Measurements from ENCODE around the gene PKN2. TPM values are rescaled to one million over a fixed set of nuclear protein-coding genes. Genes with fewer than 3 reads are reported as not detected.
A peak's percentile ranks its signal among the peaks of the same experiment; 100 is the strongest.
"Not testable (repeated sequence)": the region's sequence is repeated elsewhere in the genome, so short reads cannot be mapped to it uniquely, and the experiment has no call there.

PKN2 gene
- total RNA-seq, 1 donor = 40.1 TPM

DNA sequence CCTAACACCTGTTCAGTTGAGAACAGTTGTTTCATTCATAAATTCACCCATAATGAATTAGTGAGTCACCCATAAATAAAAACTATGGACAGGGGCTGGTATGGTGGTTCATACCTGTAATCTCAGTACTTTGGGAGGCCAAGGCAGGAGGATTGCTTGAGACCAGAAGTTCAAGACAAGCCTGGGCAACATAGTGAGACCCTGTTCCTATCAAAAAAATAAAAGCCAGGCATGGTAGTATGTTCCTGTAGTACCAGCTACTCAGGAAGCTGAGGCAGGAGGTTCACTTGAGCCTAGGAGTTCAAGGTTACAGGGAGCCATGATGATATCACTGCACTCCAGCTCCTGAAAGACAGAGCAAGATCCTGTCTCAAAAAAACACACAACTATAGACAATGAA, 128.3 kb downstream of the PKN2 start:
- no peak for DNase-seq (ENCODE audit: low read depth)
- no peak overlapping the region for H3K4me3 ChIP-seq (ENCODE audit: low read depth, low read length)
- TF ChIP-seq, protein P1, sequence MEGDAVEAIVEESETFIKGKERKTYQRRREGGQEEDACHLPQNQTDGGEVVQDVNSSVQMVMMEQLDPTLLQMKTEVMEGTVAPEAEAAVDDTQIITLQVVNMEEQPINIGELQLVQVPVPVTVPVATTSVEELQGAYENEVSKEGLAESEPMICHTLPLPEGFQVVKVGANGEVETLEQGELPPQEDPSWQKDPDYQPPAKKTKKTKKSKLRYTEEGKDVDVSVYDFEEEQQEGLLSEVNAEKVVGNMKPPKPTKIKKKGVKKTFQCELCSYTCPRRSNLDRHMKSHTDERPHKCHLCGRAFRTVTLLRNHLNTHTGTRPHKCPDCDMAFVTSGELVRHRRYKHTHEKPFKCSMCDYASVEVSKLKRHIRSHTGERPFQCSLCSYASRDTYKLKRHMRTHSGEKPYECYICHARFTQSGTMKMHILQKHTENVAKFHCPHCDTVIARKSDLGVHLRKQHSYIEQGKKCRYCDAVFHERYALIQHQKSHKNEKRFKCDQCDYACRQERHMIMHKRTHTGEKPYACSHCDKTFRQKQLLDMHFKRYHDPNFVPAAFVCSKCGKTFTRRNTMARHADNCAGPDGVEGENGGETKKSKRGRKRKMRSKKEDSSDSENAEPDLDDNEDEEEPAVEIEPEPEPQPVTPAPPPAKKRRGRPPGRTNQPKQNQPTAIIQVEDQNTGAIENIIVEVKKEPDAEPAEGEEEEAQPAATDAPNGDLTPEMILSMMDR (IDR thresholded peaks at IDR 0.05; ENCODE audit: insufficient read depth, low read length) = no peak

DNA sequence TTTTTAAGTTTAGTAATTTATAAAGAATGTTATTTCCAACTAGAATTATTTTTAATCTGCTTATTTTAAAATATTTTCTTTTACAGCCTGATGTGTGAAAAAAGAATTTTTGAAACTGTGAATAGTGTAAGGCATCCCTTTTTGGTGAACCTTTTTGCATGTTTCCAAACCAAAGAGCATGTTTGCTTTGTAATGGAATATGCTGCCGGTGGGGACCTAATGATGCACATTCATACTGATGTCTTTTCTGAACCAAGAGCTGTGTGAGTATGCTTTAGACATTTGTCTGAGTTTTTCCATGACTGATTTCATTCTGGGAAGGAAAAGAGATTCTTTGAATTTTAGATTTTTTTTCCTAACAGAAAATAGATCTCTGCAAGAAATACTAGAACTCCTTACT, 129.4 kb downstream of the PKN2 start:
- TF ChIP-seq, protein P1 (IDR thresholded peaks at IDR 0.05; ENCODE audit: insufficient read depth, low read length) = no peak
- DNase-seq (ENCODE audit: low read depth) = no peak
- no peak overlapping the region for H3K4me3 ChIP-seq (ENCODE audit: low read depth, low read length)

DNA sequence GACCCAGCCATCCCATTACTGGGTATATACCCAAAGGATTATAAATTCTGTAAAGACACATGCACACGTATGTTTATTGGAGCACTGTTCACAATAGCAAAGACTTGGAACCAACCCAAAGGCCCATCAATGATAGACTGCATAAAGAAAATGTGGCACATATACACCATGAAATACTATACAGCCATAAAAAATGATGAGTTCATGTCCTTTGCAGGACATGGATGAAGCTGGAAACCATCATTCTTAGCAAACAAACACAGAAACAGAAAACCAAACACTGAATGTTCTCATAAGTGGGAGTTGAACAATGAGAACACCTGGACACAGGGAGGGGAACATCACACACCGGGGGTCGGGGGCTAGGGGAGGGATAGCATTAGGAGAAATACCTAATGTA, 135.6 kb downstream of the PKN2 start:
- H3K4me3 ChIP-seq (ENCODE audit: low read depth, low read length); DNase-seq (ENCODE audit: low read depth): not testable (repeated sequence)

DNA sequence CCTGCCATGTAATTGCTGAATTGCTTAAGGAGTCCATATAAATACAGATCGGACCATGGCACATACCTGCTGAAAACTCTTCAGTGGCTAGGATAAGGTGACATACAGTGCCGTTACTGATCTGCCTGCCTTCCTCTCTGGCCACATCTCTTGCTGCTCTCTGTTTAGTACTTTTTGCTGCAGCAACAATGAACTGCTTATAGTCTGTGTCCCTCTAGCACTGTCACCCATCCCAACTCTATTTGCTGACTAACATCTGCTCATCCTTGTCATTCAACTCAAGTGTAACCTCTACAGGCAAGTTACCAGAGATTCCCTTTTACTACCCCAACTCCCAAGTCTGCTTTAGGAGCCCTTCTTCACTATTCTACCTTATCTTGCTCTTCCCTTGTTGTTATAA, 141.6 kb downstream of the PKN2 start:
- DNase-seq (ENCODE audit: low read depth) = no peak
- TF ChIP-seq, protein P1 (IDR thresholded peaks at IDR 0.05; ENCODE audit: insufficient read depth, low read length) = no peak
- no peak overlapping the region for H3K4me3 ChIP-seq (ENCODE audit: low read depth, low read length)

DNA sequence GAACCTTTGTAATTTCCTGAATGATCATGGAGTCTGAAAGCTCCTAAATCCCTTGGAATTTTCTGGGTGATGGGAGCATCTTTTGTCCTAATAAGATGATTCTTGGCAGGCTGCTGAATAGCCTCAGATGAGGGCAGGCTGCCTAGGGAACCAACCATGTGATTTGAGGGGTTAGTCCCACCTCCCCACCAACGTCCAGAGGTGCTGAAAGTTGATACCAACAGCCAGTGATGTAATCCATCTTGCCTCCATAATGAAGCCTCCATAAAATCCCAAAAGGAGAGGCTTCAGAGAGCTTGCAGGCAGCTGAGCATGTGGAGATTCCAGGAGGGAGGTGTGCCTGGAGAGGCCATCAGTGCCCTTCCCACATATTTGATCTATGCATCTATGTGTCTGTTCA, 163.6 kb downstream of the PKN2 start:
- TF ChIP-seq, protein P1 (IDR thresholded peaks at IDR 0.05; ENCODE audit: insufficient read depth, low read length) = no peak
- no peak for DNase-seq (ENCODE audit: low read depth)

DNA sequence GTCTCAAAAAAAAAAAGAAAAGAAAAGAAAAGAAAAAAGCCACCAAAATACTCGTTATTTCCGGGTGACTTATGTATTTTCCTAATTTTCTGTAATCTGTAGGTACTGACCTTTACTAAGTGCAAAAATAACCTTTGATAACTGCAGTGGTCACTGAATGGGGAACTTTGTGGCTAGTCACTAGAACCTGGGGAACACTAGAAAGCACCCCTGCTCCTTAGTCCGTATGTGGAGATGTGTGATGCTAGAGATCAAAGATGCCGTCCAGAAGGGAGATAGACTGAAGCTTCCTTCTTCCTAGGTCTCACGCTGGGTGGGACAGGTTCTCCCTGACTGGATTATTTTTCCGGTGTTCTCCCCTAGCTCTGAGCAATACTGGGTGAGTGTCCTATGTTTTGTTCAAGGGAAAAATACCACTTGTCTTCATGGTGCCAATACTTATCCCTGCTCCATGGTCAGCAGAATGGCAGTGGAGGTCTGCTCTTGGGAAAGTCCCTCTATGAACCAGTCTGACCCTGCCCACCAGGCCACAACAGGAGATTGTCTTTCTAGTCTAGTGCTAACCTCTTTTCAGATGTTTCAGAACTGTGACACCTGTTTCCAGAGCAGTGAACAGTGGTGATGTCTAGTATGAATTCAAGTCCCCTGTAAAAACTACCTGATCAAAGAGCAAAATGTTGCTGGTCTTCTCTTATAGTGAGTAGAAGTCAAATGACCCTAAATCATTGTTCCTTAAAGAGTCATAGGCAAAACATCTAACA, 167.4 kb downstream of the PKN2 start:
- no peak overlapping the region for H3K4me3 ChIP-seq (ENCODE audit: low read depth, low read length)
- no peak for DNase-seq (ENCODE audit: low read depth)
- TF ChIP-seq, protein P1 (IDR thresholded peaks at IDR 0.05; ENCODE audit: insufficient read depth, low read length) = no peak

More for the DNA sequence above, 163.6 kb downstream of the PKN2 start:
- H3K4me3 ChIP-seq (ENCODE audit: low read depth, low read length) = no peak overlapping the region

DNA sequence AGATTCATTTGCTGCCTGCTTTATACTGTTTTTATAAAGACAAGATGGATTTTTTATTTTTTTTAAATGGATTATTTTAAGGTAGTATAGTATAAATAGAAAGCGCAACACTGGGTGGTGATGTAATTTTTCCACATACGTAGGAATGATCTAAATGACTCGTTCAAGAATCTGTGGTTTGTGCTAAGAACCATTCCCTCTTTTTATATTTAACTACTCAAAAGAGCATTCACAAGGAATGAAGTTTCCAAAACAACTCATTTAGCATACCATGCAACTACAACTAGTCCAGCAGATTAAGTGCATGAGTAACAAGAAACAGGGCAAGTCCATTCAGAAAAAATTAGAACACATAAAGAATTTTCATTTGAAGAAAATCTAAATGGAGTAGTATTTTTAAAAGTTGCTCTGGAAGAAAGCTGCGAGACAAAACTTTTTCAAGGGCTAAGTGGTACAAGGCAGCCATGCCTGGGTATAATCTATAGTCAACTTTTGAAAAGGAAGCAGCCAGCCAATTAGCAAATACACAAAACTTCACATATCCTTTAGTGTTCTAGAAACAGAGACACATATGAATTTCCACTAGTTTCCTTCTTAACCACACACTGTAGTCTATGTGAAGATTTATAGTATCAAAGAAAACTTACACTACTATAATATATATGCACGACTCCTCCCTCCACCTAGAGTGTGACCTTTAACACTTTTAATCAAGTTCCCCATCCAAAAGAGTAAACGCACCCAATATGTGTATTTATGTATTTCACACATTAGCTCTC, 183.9 kb downstream of the PKN2 start:
- TF ChIP-seq, protein P1 (IDR thresholded peaks at IDR 0.05; ENCODE audit: insufficient read depth, low read length) = no peak
- peak; percentile 61 for DNase-seq (ENCODE audit: low read depth)
- no peak overlapping the region for H3K4me3 ChIP-seq (ENCODE audit: low read depth, low read length)

DNA sequence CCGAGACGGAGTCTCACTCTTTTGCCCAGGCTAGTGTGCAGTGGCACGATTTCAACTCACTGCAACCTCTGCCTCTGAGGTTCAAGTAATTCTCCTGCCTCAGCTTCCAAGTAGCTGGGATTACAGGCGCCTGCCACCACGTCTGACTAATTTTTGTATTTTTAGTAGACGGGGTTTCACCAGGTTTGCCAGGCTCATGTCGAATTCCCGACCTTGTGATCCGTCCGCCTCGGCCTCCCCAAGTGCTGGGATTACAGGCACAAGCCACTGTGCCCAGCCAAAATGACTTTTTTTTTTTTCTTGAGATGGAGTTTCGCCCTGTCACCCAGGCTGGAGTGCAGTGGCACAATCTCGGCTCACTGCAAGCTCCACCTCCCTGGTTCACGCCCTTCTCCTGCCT, 185.6 kb downstream of the PKN2 start:
- not testable (repeated sequence) for DNase-seq (ENCODE audit: low read depth); H3K4me3 ChIP-seq (ENCODE audit: low read depth, low read length)

Measured in fibroblast of the aortic adventitia (primary cell).